Esophagus muscularis mucosa (tissue), 4 donors: ENCODE measurements around the gene FAM131A. TPM values are rescaled to one million over a fixed set of nuclear protein-coding genes. Genes with fewer than 3 reads are reported as not detected.

Source experiments
- DNase-seq: peaks from one replicate; pipeline ENCODE4 v3.0.0-alpha.2; 2017; ENCODE audit errors: extremely low spot score
- H3K27ac ChIP-seq, 4 donors: fragments of 200-600 bp; sonication (generic); replicated peaks in 1 of 4; 1 replicate in 3 of 4; 2 replicates in 1 of 4; pipeline ENCODE4 v1.5.1; 2016 to 2019; ENCODE audit warnings: mild to moderate bottlenecking in 1 of 4
- H3K27me3 ChIP-seq, 4 donors: fragments of 200-600 bp; sonication (generic); one replicate each; pipeline versions ENCODE4 v1.5.1 to v1.6.0; 2016 to 2019
- H3K36me3 ChIP-seq, 4 donors: fragments of 200-600 bp; sonication (generic); one replicate each; pipeline ENCODE4 v1.5.1; 2016 to 2019
- H3K4me1 ChIP-seq, 4 donors: fragments of 200-600 bp; sonication (generic); one replicate each; pipeline ENCODE4 v1.5.1; 2016 to 2019
- H3K4me3 ChIP-seq, 4 donors: fragments of 200-600 bp; sonication (generic); 1 replicate in 2 of 4; 2 replicates in 2 of 4; pipeline ENCODE4 v1.5.1; 2016 to 2019; ENCODE audit warnings: mild to moderate bottlenecking in 4 of 4, moderate library complexity in 1 of 4
- H3K9me3 ChIP-seq, 4 donors: fragments of 200-600 bp; sonication (generic); 1 replicate in 3 of 4; 2 replicates in 1 of 4; pipeline ENCODE4 v1.5.1; 2016 to 2019
- CTCF ChIP-seq, 3 experiments: fragments of 200-600 bp in 2 of 3; fragments of 450-650 bp in 1 of 3; sonication (generic) in 2 of 3; IDR thresholded peaks; one replicate each; pipeline ENCODE4 v1.5.1; 2017 to 2019; ENCODE audit warnings: antibody characterized with exemption in 3 of 3, mild to moderate bottlenecking in 2 of 3, moderate library complexity in 1 of 3
- EP300 ChIP-seq: sonication (generic); formaldehyde crosslinking; IDR thresholded peaks from one replicate; pipeline ENCODE4 v1.6.1; 2017; ENCODE audit warnings: antibody characterized with exemption
- POLR2A ChIP-seq: fragments of 450-650 bp; IDR thresholded peaks from one replicate; pipeline ENCODE4 v1.6.1; 2017; ENCODE audit warnings: antibody characterized with exemption, moderate library complexity, mild to moderate bottlenecking, low read depth
- POLR2AphosphoS5 ChIP-seq, 2 donors: sonication (generic); formaldehyde crosslinking; IDR thresholded peaks; one replicate each; pipeline ENCODE4 v1.6.1; 2017; ENCODE audit warnings: antibody characterized with exemption in 2 of 2
- WGBS: methylation state at CpG from one replicate; pipeline ENCODE4 v1.1.5; 2018; 5-methylcytosine and 5-hydroxymethylcytosine counted together
- intact Hi-C: fragments of 100-400 bp; cut with DNase I; formaldehyde crosslinking; loops from one replicate; pipeline ENCODE4 v1.15.1; 2023
- total RNA-seq, 4 donors: library from RNA; depleted of rRNA; stranded (reverse); fragments of >200 nt; gene quantifications; one replicate each; pipeline versions ENCODE4 v1.1.0 to v1.2.1, GENCODE V29; 2016

FAM131A gene
- total RNA-seq, 4 donors from 2014 or later, result 40.3 to 71.0 (median 59.9) TPM

- H3K27me3 ChIP-seq, result peaks cover 0 to 71% (median 6%) of the 10 kb centered on the region in 4 donors
- H3K27ac ChIP-seq, result peak overlapping the region; percentile 11 to 78 (median 72)
- intact Hi-C loops, result no loop called here
- H3K4me1 ChIP-seq, result peaks cover 23 to 46% (median 42%) of the 10 kb centered on the region in 4 donors
- H3K9me3 ChIP-seq, result no peaks in the 10 kb centered on the region
- peak overlapping the region; percentile 59 to 82 (median 64) for H3K4me3 ChIP-seq
- DNase-seq, result no peak
- WGBS, result 64% methylated on average over 9 of the region's 55 CpGs
- H3K36me3 ChIP-seq, result peaks cover 0 to 13% (median 6%) of the 10 kb centered on the region in 4 donors
- TF ChIP-seq CTCF (IDR thresholded peaks at IDR 0.05) (peak in 1 of 3 experiments; percentile 2), EP300 (no peak)
Observed at GRCh38 chr3:184381261-184382224, 44.1 kb downstream of the FAM131A start.

GRCh38 chr3:184382326-184383032 is 45.1 kb downstream of the FAM131A start:
- WGBS, result 87% methylated on average over 13 of the region's 16 CpGs
- H3K4me1 ChIP-seq, result peaks cover 22 to 42% (median 39%) of the 10 kb centered on the region in 4 donors
- no peak for TF ChIP-seq POLR2AphosphoS5 (IDR thresholded peaks at IDR 0.05)
- TF ChIP-seq CTCF (IDR thresholded peaks at IDR 0.05), result no peak
- no peak for TF ChIP-seq EP300
- TF ChIP-seq POLR2A, result no peak
- DNase-seq, result no peak
- no peak overlapping the region for H3K4me3 ChIP-seq
- peaks cover 0 to 22% (median 8%) of the 10 kb centered on the region in 4 donors for H3K36me3 ChIP-seq
- H3K9me3 ChIP-seq, result no peaks in the 10 kb centered on the region
- no peak overlapping the region for H3K27ac ChIP-seq
- intact Hi-C loops, result no loop called here
- peaks cover 0 to 69% (median 6%) of the 10 kb centered on the region in 4 donors for H3K27me3 ChIP-seq

GRCh38 chr3:184383033-184383740 is 45.8 kb downstream of the FAM131A start:
- no peak for DNase-seq

More at GRCh38 chr3:184383033-184383740, 45.8 kb downstream of the FAM131A start:
- H3K9me3 ChIP-seq, result no peaks in the 10 kb centered on the region
- H3K36me3 ChIP-seq, result peaks cover 0 to 23% (median 8%) of the 10 kb centered on the region in 4 donors
- no peak overlapping the region for H3K4me3 ChIP-seq
- H3K27ac ChIP-seq, result no peak overlapping the region
- H3K4me1 ChIP-seq, result peaks cover 17 to 35% (median 32%) of the 10 kb centered on the region in 4 donors
- intact Hi-C loops, result no loop called here
- no peak for TF ChIP-seq POLR2A
- TF ChIP-seq POLR2AphosphoS5 (IDR thresholded peaks at IDR 0.05), result no peak
- no peak for TF ChIP-seq EP300
- TF ChIP-seq CTCF (IDR thresholded peaks at IDR 0.05), result no peak
- H3K27me3 ChIP-seq, result peaks cover 0 to 62% (median 6%) of the 10 kb centered on the region in 4 donors
- 96% methylated on average over 12 of the region's 15 CpGs for WGBS
